A673 (cell line): ENCODE results near the gene KHDC1. TPM values are rescaled to one million over a fixed set of nuclear protein-coding genes. Genes with fewer than 3 reads are reported as not detected.
"Not testable (repeated sequence)": the region's sequence is repeated elsewhere in the genome, so short reads cannot be mapped to it uniquely, and the experiment has no call there.

Experiments used
- BruUV-seq: library from RNA; stranded (reverse); fragments of 400-500 nt; replicated peaks from 2 replicates; lab custom pipeline; 2021; lab: Mats Ljungman, UMichigan
- CTCF ChIA-PET: fragments of 300-600 bp; sonication (Branson Sonifier 250); formaldehyde crosslinking; loops from one replicate; lab custom pipeline; 2022; ENCODE audit warnings: antibody characterized with exemption; lab: Charles Lee
- POLR2A ChIA-PET: fragments of 300-600 bp; sonication (Branson Sonifier 250); formaldehyde crosslinking; loops from one replicate; lab custom pipeline; 2022; ENCODE audit warnings: antibody characterized with exemption; ENCODE audit not compliant: low non-redundant PET; lab: Charles Lee
- DNase-seq: peaks from one replicate; pipeline ENCODE4 v3.0.0-alpha.2; 2015; ENCODE audit warnings: low spot score
- H3K27ac ChIP-seq: fragments of 200-600 bp; sonication (generic); 2 replicates; pipeline ENCODE4 v1.5.1; 2016; ENCODE audit warnings: mixed run types, low read depth, mild to moderate bottlenecking, mixed read lengths, antibody characterized with exemption, low read length; ENCODE audit not compliant: poor library complexity, severe bottlenecking
- H3K27me3 ChIP-seq: fragments of 200-600 bp; sonication (generic); replicated peaks from 2 replicates; pipeline ENCODE4 v1.6.1; 2017; ENCODE audit warnings: mixed run types, low read depth, mild to moderate bottlenecking, mixed read lengths, antibody characterized with exemption, low read length; ENCODE audit not compliant: insufficient read depth, poor library complexity
- H3K36me3 ChIP-seq: fragments of 200-600 bp; sonication (generic); 2 replicates; pipeline ENCODE4 v1.6.1; 2016; ENCODE audit warnings: mixed run types, mild to moderate bottlenecking, mixed read lengths, antibody characterized with exemption, low read length; ENCODE audit not compliant: insufficient read depth, poor library complexity, severe bottlenecking
- H3K4me1 ChIP-seq: fragments of 200-600 bp; sonication (generic); 2 replicates; pipeline ENCODE4 v1.6.1; 2017; ENCODE audit warnings: mixed run types, mild to moderate bottlenecking, mixed read lengths, antibody characterized with exemption, low read length; ENCODE audit not compliant: insufficient read depth, poor library complexity, severe bottlenecking
- H3K4me3 ChIP-seq: fragments of 200-600 bp; sonication (generic); 2 replicates; pipeline ENCODE4 v1.5.1; 2016; ENCODE audit warnings: low read depth, mixed run types, mild to moderate bottlenecking, mixed read lengths, low read length; ENCODE audit not compliant: poor library complexity, severe bottlenecking
- H3K9me3 ChIP-seq: fragments of 200-600 bp; sonication (generic); 2 replicates; pipeline ENCODE4 v1.6.1; 2016; ENCODE audit warnings: mixed run types, low read depth, mild to moderate bottlenecking, mixed read lengths, antibody characterized with exemption, low read length; ENCODE audit not compliant: poor library complexity, severe bottlenecking
- EZH2 ChIP-seq: fragments of 200-600 bp; sonication (generic); IDR thresholded peaks from 2 replicates; pipeline ENCODE4 v1.6.1; 2017; ENCODE audit warnings: borderline replicate concordance, low read depth, mild to moderate bottlenecking, mixed read lengths, antibody characterized with exemption, low read length; ENCODE audit not compliant: poor library complexity, severe bottlenecking
- intact Hi-C: fragments of 100-400 bp; cut with micrococcal nuclease; formaldehyde crosslinking; loops from one replicate; pipeline ENCODE4 v1.10.0; 2022; ENCODE audit not compliant: unreplicated experiment
- total RNA-seq: library from RNA; stranded (reverse); gene quantifications from 2 replicates; pipeline ENCODE4 v1.2.3, GENCODE V29; 2021
- TF ChIP-seq, protein P1 (sequence below): fragments of 300-800, 200-600 bp; sonication (generic); conservative IDR thresholded peaks from 2 replicates; pipeline ENCODE4 v1.5.1; 2017; ENCODE audit warnings: low read depth, mild to moderate bottlenecking, antibody characterized with exemption, low read length, moderate library complexity, mixed read lengths

KHDC1 gene
- total RNA-seq, 1 experiment from 2014 or later: 11.1 TPM

- POLR2A ChIA-PET: interaction anchor here (0.6 kb wide), 1 partner anchor 10 kb away, joined by 5 read pairs; no protein-coding TSS in a partner anchor
Observed at GRCh38 chr6:73282871-73283270, 19.9 kb upstream of the KHDC1 start.

GRCh38 chr6:73281684-73282083 lies 18.7 kb upstream of the KHDC1 start:
- H3K4me3 ChIP-seq, H3K27ac ChIP-seq, intact Hi-C loops, H3K27me3 ChIP-seq, H3K36me3 ChIP-seq, BruUV-seq, H3K4me1 ChIP-seq, DNase-seq, POLR2A ChIA-PET, CTCF ChIA-PET, H3K9me3 ChIP-seq: not testable (repeated sequence)

More at GRCh38 chr6:73282871-73283270, 19.9 kb upstream of the KHDC1 start:
- Histone ChIP-seq H3K4me3 (no peak overlapping the region), H3K27ac (no peak overlapping the region), H3K36me3 (no peaks in the 10 kb centered on the region), H3K9me3 (no peaks in the 10 kb centered on the region), H3K4me1 (no peaks in the 10 kb centered on the region), H3K27me3 (no peaks in the 10 kb centered on the region)
- BruUV-seq: no TSS peak
- DNase-seq: no peak
- TF ChIP-seq, protein P1, sequence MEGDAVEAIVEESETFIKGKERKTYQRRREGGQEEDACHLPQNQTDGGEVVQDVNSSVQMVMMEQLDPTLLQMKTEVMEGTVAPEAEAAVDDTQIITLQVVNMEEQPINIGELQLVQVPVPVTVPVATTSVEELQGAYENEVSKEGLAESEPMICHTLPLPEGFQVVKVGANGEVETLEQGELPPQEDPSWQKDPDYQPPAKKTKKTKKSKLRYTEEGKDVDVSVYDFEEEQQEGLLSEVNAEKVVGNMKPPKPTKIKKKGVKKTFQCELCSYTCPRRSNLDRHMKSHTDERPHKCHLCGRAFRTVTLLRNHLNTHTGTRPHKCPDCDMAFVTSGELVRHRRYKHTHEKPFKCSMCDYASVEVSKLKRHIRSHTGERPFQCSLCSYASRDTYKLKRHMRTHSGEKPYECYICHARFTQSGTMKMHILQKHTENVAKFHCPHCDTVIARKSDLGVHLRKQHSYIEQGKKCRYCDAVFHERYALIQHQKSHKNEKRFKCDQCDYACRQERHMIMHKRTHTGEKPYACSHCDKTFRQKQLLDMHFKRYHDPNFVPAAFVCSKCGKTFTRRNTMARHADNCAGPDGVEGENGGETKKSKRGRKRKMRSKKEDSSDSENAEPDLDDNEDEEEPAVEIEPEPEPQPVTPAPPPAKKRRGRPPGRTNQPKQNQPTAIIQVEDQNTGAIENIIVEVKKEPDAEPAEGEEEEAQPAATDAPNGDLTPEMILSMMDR: no peak
- no peak for TF ChIP-seq EZH2
- CTCF ChIA-PET: no interaction called here
- intact Hi-C loops: no loop called here

- H3K9me3 ChIP-seq, H3K36me3 ChIP-seq, BruUV-seq, intact Hi-C loops, CTCF ChIA-PET, POLR2A ChIA-PET, H3K27ac ChIP-seq, H3K4me1 ChIP-seq, H3K4me3 ChIP-seq, H3K27me3 ChIP-seq: not testable (repeated sequence)
- peak; percentile 14 for DNase-seq
Observed at GRCh38 chr6:73269296-73269695, 6.3 kb upstream of the KHDC1 start.

GRCh38 chr6:73268896-73269295 lies 5.9 kb upstream of the KHDC1 start:
- CTCF ChIA-PET, POLR2A ChIA-PET, H3K4me3 ChIP-seq, H3K27ac ChIP-seq, DNase-seq, H3K4me1 ChIP-seq, H3K9me3 ChIP-seq, H3K27me3 ChIP-seq, intact Hi-C loops, H3K36me3 ChIP-seq, BruUV-seq: not testable (repeated sequence)

- DNase-seq: no peak
- H3K4me1 ChIP-seq: peaks cover 8% of the 10 kb centered on the region
- H3K27ac ChIP-seq: no peak overlapping the region
- no peaks in the 10 kb centered on the region for H3K9me3 ChIP-seq
- no peaks in the 10 kb centered on the region for H3K36me3 ChIP-seq
- H3K27me3 ChIP-seq: no peaks in the 10 kb centered on the region
- ChIA-PET CTCF (no interaction called here), POLR2A (no interaction called here)
- intact Hi-C loops: no loop called here
- BruUV-seq: no TSS peak
- no peak overlapping the region for H3K4me3 ChIP-seq
- TF ChIP-seq, protein P1: no peak
- TF ChIP-seq EZH2: no peak
Observed at GRCh38 chr6:73264446-73264845, 1.4 kb upstream of the KHDC1 start.
